Astrocyte (in vitro differentiated cells and primary cell): ENCODE results near the gene PDPK1. TPM values are rescaled to one million over a fixed set of nuclear protein-coding genes. Genes with fewer than 3 reads are reported as not detected.

Experiments used
- DNase-seq: peaks from one replicate; pipeline ENCODE4 v3.0.0-alpha.2; 2010; ENCODE audit warnings: low read depth
- FAIRE-seq: peaks from 2 replicates; lab custom pipeline; 2011; peaks lifted over from hg19 to GRCh38; lab: Jason Lieb, UNC
- H2AFZ ChIP-seq: 2 replicates; pipeline ENCODE4 v1.6.0; 2012; ENCODE audit warnings: low read depth, low read length, inconsistent platforms
- H3K27ac ChIP-seq: 2 replicates; pipeline ENCODE4 v1.5.1; 2011; ENCODE audit warnings: low read depth, low read length, inconsistent platforms
- H3K27me3 ChIP-seq: 2 replicates; pipeline ENCODE4 v1.6.0; 2011; ENCODE audit warnings: low read length, inconsistent platforms; ENCODE audit not compliant: insufficient read depth
- H3K36me3 ChIP-seq: 2 replicates; pipeline ENCODE4 v1.5.1; 2011; ENCODE audit warnings: low read length, inconsistent platforms; ENCODE audit not compliant: insufficient read depth
- H3K4me1 ChIP-seq: 2 replicates; pipeline ENCODE4 v1.5.1; 2011; ENCODE audit warnings: low read length, inconsistent platforms; ENCODE audit not compliant: insufficient read depth
- H3K4me2 ChIP-seq: 2 replicates; pipeline ENCODE4 v1.6.0; 2012; ENCODE audit warnings: low read length, inconsistent platforms
- H3K4me3 ChIP-seq: 2 replicates; pipeline ENCODE4 v1.5.1; 2011; ENCODE audit warnings: low read depth, mild to moderate bottlenecking, low read length, inconsistent platforms; ENCODE audit not compliant: insufficient read depth
- H3K79me2 ChIP-seq: 2 replicates; pipeline ENCODE4 v1.6.0; 2012; ENCODE audit warnings: mild to moderate bottlenecking, low read length, inconsistent platforms; ENCODE audit not compliant: insufficient read depth
- H3K9ac ChIP-seq: 2 replicates; pipeline ENCODE4 v1.6.0; 2012; ENCODE audit warnings: mild to moderate bottlenecking, low read length, inconsistent platforms
- H3K9me3 ChIP-seq: 2 replicates; pipeline ENCODE4 v1.5.1; 2012; ENCODE audit warnings: low read depth, mild to moderate bottlenecking, low read length, inconsistent platforms; ENCODE audit not compliant: insufficient read depth
- H4K20me1 ChIP-seq: 2 replicates; pipeline ENCODE4 v1.6.0; 2012; ENCODE audit warnings: low read length, inconsistent platforms; ENCODE audit not compliant: insufficient read depth
- H3K27ac Mint-ChIP-seq: one replicate; pipeline ENCODE4 v1.8.0; 2021; ENCODE audit warnings: mild to moderate bottlenecking, mixed read lengths; ENCODE audit not compliant: unreplicated experiment
- H3K27me3 Mint-ChIP-seq: one replicate; pipeline ENCODE4 v1.8.0; 2021; ENCODE audit warnings: low read depth, mixed read lengths; ENCODE audit not compliant: unreplicated experiment
- H3K36me3 Mint-ChIP-seq: one replicate; pipeline ENCODE4 v1.8.0; 2021; ENCODE audit warnings: low read depth, mixed read lengths; ENCODE audit not compliant: unreplicated experiment
- H3K4me1 Mint-ChIP-seq: one replicate; pipeline ENCODE4 v1.8.0; 2021; ENCODE audit warnings: low read depth, mixed read lengths; ENCODE audit not compliant: unreplicated experiment
- H3K4me3 Mint-ChIP-seq: one replicate; pipeline ENCODE4 v1.8.0; 2021; ENCODE audit warnings: mild to moderate bottlenecking, moderate library complexity, mixed read lengths; ENCODE audit not compliant: unreplicated experiment
- H3K9me3 Mint-ChIP-seq: one replicate; pipeline ENCODE4 v1.8.0; 2021; ENCODE audit warnings: mild to moderate bottlenecking, mixed read lengths; ENCODE audit not compliant: unreplicated experiment
- EZH2 ChIP-seq: IDR thresholded peaks from 2 replicates; pipeline ENCODE4 v1.6.1; 2012; ENCODE audit warnings: mild to moderate bottlenecking, low read length, inconsistent platforms; ENCODE audit not compliant: insufficient read depth
- total RNA-seq: library from RNA; stranded (reverse); gene quantifications from 2 replicates; pipeline ENCODE4 v1.2.1, GENCODE V29; 2021
- TF ChIP-seq, protein P1 (sequence below): IDR thresholded peaks from 2 replicates; pipeline ENCODE4 v1.5.1; 2011; ENCODE audit warnings: low read depth, mild to moderate bottlenecking, inconsistent platforms, low read length, moderate library complexity; ENCODE audit not compliant: insufficient read depth

PDPK1 gene
- total RNA-seq, 1 donor from 2014 or later = 48.1 TPM

- Mint-ChIP-seq H3K27ac (no peak overlapping the region), H3K4me3 (no peak overlapping the region), H3K4me1 (peaks cover 8% of the 10 kb centered on the region), H3K9me3 (no peaks in the 10 kb centered on the region), H3K27me3 (no peaks in the 10 kb centered on the region), H3K36me3 (peaks cover 5% of the 10 kb centered on the region)
- no peak for TF ChIP-seq EZH2
- TF ChIP-seq, protein P1, sequence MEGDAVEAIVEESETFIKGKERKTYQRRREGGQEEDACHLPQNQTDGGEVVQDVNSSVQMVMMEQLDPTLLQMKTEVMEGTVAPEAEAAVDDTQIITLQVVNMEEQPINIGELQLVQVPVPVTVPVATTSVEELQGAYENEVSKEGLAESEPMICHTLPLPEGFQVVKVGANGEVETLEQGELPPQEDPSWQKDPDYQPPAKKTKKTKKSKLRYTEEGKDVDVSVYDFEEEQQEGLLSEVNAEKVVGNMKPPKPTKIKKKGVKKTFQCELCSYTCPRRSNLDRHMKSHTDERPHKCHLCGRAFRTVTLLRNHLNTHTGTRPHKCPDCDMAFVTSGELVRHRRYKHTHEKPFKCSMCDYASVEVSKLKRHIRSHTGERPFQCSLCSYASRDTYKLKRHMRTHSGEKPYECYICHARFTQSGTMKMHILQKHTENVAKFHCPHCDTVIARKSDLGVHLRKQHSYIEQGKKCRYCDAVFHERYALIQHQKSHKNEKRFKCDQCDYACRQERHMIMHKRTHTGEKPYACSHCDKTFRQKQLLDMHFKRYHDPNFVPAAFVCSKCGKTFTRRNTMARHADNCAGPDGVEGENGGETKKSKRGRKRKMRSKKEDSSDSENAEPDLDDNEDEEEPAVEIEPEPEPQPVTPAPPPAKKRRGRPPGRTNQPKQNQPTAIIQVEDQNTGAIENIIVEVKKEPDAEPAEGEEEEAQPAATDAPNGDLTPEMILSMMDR = no peak
- Histone ChIP-seq H3K4me2 (no peak overlapping the region), H3K4me3 (no peak overlapping the region), H4K20me1 (peaks cover 19% of the 10 kb centered on the region), H3K36me3 (no peaks in the 10 kb centered on the region), H3K27ac (no peak overlapping the region), H3K9me3 (no peaks in the 10 kb centered on the region), H3K79me2 (no peaks in the 10 kb centered on the region), H3K4me1 (peaks cover 12% of the 10 kb centered on the region), H2AFZ (no peak overlapping the region), H3K9ac (no peak overlapping the region), H3K27me3 (no peaks in the 10 kb centered on the region)
- DNase-seq (no peak), FAIRE-seq (no peak)
Measured at GRCh38 chr16:2498531-2499253, 39.1 kb upstream of the PDPK1 start.

DNA sequence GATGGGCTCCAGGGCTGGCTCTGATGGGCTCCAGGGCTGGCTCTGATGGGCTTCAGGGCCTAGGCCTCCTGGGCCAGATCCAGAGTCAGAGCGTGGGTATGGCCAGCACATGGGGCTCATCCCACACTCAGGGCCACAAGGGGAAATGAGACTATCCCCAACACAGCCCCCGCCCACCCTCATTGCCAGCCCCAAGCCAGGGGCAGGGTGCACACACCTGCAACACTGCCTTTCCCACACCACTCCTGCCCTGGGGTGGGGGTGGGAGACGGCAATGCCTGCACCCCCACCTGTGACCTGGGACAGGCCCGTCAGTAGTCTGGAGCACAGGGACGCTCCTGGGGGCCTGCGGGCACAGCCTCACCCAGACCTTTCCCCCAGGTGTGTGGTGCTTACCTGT, 38.4 kb upstream of the PDPK1 start:
- FAIRE-seq = no peak
- H3K4me1 ChIP-seq = peaks cover 12% of the 10 kb centered on the region
- H3K9ac ChIP-seq = no peak overlapping the region
- H2AFZ ChIP-seq = no peak overlapping the region
- no peak overlapping the region for H3K4me2 ChIP-seq
- Mint-ChIP-seq H3K4me1 (peaks cover 8% of the 10 kb centered on the region), H3K27me3 (no peaks in the 10 kb centered on the region), H3K27ac (no peak overlapping the region), H3K4me3 (no peak overlapping the region), H3K9me3 (no peaks in the 10 kb centered on the region), H3K36me3 (peaks cover 5% of the 10 kb centered on the region)
- no peak overlapping the region for H3K27ac ChIP-seq
- no peak for DNase-seq
- H3K4me3 ChIP-seq = no peak overlapping the region
- no peaks in the 10 kb centered on the region for H3K27me3 ChIP-seq
- no peaks in the 10 kb centered on the region for H3K79me2 ChIP-seq
- H3K9me3 ChIP-seq = no peaks in the 10 kb centered on the region
- peaks cover 19% of the 10 kb centered on the region for H4K20me1 ChIP-seq
- TF ChIP-seq, protein P1 = no peak
- TF ChIP-seq EZH2 = no peak
- no peaks in the 10 kb centered on the region for H3K36me3 ChIP-seq

DNA sequence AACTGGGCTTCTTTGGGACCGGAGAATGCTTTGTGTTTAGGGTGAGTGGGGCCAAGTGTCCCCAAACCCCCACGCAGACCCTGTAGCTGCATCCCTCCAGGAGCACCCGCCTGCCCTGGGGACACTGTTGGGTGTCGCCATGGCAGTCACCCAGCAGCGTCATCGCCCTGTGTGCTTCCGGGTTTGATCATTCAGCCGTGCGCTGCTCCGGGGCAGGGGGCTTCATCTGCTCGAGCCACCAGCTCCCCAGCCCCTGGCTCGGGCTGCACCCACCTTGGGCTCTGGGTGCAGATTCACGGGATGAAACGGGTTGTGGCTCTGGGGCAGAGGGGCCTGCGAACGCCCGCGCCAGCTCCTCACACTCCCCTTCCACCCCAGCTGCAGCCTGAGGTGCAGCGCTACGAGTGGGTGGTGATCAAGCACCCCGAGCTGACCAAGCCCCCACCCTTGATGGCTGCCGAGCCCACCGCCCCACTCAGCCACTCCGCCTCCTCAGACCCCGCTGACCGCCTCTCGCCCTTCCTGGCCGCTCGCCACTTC, 37.9 kb upstream of the PDPK1 start:
- Mint-ChIP-seq H3K9me3 (no peaks in the 10 kb centered on the region), H3K4me3 (no peak overlapping the region), H3K27ac (no peak overlapping the region), H3K27me3 (no peaks in the 10 kb centered on the region), H3K4me1 (peaks cover 8% of the 10 kb centered on the region), H3K36me3 (peaks cover 5% of the 10 kb centered on the region)
- no peaks in the 10 kb centered on the region for H3K79me2 ChIP-seq
- DNase-seq (no peak), FAIRE-seq (no peak)
- no peak overlapping the region for H3K4me3 ChIP-seq
- peaks cover 12% of the 10 kb centered on the region for H3K4me1 ChIP-seq
- no peak overlapping the region for H3K27ac ChIP-seq
- no peaks in the 10 kb centered on the region for H3K36me3 ChIP-seq
- H3K9me3 ChIP-seq = no peaks in the 10 kb centered on the region
- no peak overlapping the region for H3K4me2 ChIP-seq
- H4K20me1 ChIP-seq = peaks cover 19% of the 10 kb centered on the region
- no peak overlapping the region for H2AFZ ChIP-seq
- no peak overlapping the region for H3K9ac ChIP-seq
- TF ChIP-seq, protein P1 = no peak
- no peak for TF ChIP-seq EZH2
- H3K27me3 ChIP-seq = no peaks in the 10 kb centered on the region
